ENCODE measurements around the gene UROD.
"Not testable (repeated sequence)": the region's sequence is repeated elsewhere in the genome, so short reads cannot be mapped to it uniquely, and the experiment has no call there.

The UROD gene

GRCh38 chr1:45038661-45039364, 26.8 kb downstream of the UROD start:
- DNase-seq (ENCODE audit: low read depth in 2 of 2): no peak

GRCh38 chr1:45040297-45040696, 28.2 kb downstream of the UROD start:
- DNase-seq (ENCODE audit: low read depth in 2 of 2): no peak

GRCh38 chr1:45043094-45043493, 31.0 kb downstream of the UROD start:
- no peak for DNase-seq (ENCODE audit: low read depth in 2 of 2)

GRCh38 chr1:45044916-45045315, 32.9 kb downstream of the UROD start:
- DNase-seq (ENCODE audit: low read depth in 2 of 2): no peak

- DNase-seq (ENCODE audit: low read depth in 2 of 2): no peak
These were observed 35.0 kb downstream of the UROD start for GRCh38 chr1:45047032-45047431.

- DNase-seq (ENCODE audit: low read depth in 2 of 2): no peak
These were observed 39.1 kb downstream of the UROD start for GRCh38 chr1:45051005-45051772.

GRCh38 chr1:45057542-45057941, 45.5 kb downstream of the UROD start:
- DNase-seq (ENCODE audit: low read depth in 2 of 2): no peak

GRCh38 chr1:45059829-45060228, 47.8 kb downstream of the UROD start:
- no peak for DNase-seq (ENCODE audit: low read depth in 2 of 2)

- DNase-seq (ENCODE audit: low read depth in 2 of 2): not testable (repeated sequence)
These were observed 50.4 kb downstream of the UROD start for GRCh38 chr1:45062463-45062862.

- DNase-seq (ENCODE audit: low read depth in 2 of 2): no peak
These were observed 53.0 kb downstream of the UROD start for GRCh38 chr1:45065083-45065482.

Data from stimulated activated CD4-positive, alpha-beta T cell treated with anti-CD3 and anti-CD28 coated beads, Interleukin-12 subunit alpha, Interleukin-12 subunit beta, amount 100 ng/mL, for 24 hours (primary cell).